ENCODE measurements around the gene SOWAHA. TPM values are rescaled to one million over a fixed set of nuclear protein-coding genes. Genes with fewer than 3 reads are reported as not detected.

The SOWAHA gene
- total and polyA plus RNA-seq, 2 of the 4 experiments (the other 2 are of a cell fraction): 0.03 TPM; not detected in 1

DNA sequence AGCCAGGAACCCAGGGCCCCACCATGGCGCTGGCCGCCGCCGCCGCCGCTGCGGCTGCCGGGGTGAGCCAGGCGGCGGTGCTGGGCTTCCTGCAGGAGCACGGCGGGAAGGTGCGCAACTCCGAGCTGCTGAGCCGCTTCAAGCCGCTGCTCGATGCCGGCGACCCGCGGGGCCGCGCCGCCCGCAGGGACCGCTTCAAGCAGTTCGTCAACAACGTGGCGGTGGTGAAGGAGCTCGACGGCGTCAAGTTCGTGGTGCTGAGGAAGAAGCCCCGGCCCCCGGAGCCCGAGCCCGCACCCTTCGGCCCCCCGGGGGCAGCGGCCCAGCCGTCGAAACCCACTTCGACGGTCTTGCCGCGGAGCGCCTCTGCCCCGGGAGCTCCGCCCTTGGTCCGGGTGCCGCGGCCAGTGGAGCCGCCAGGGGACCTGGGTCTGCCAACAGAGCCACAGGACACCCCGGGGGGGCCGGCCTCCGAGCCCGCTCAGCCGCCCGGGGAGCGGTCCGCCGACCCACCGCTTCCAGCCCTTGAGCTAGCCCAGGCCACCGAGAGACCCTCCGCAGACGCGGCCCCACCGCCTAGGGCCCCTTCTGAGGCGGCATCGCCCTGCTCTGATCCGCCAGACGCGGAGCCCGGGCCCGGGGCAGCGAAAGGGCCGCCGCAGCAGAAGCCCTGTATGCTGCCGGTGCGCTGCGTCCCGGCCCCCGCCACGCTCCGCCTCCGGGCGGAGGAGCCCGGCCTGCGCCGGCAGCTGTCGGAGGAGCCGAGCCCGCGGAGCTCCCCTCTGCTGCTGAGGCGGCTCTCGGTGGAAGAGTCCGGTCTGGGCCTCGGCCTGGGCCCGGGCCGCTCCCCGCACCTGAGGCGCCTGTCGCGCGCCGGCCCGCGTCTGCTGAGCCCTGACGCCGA is 749 bp downstream of the SOWAHA start:
- no peaks in the 10 kb centered on the region for H4K20me1 ChIP-seq (ENCODE audit: insufficient read depth, low read length)
- H3K36me3 ChIP-seq (ENCODE audit: control insufficient read depth, insufficient read depth, low read length): no peaks in the 10 kb centered on the region
- in situ Hi-C loops (cut with MboI; ENCODE audit: low sequenced_read_pairs) (no loop called here), dilution Hi-C loops (cut with HindIII; ENCODE audit: low sequenced_read_pairs, unreplicated experiment) (no loop called here), intact Hi-C loops (cut with micrococcal nuclease) (no loop called here)
- H2BK15ac ChIP-seq (ENCODE audit: low read depth, low read length): no peak overlapping the region
- H2AFZ ChIP-seq (replicated peaks; ENCODE audit: low read length, poor library complexity): peak overlapping the region; percentile 89
- BruUV-seq (replicated peaks): no TSS peak
- H4K8ac ChIP-seq (ENCODE audit: low read depth in 2 of 2, low read length in 2 of 2): no peak overlapping the region
- H2BK120ac ChIP-seq (ENCODE audit: low read depth, low read length): no peak overlapping the region
- no peak overlapping the region for H3K14ac ChIP-seq (replicated peaks; ENCODE audit: low read depth, low read length)
- H3K9ac ChIP-seq (ENCODE audit: low read depth, low read length): no peak overlapping the region
- no peak overlapping the region for H3K23ac ChIP-seq (ENCODE audit: low read depth, low read length)
- H2AK5ac ChIP-seq (ENCODE audit: low read depth, low read length): no peak overlapping the region
- H3K9me1 ChIP-seq (ENCODE audit: insufficient read depth, low read length): no peaks in the 10 kb centered on the region
- no peak overlapping the region for H2BK5ac ChIP-seq (ENCODE audit: low read depth, low read length, poor library complexity, severe bottlenecking)
- H3K9me3 ChIP-seq (ENCODE audit: control insufficient read depth, insufficient read depth, low read length): no peaks in the 10 kb centered on the region
- no peak overlapping the region for H3K27ac ChIP-seq (ENCODE audit: insufficient read depth, low read length)
- H3K56ac ChIP-seq (ENCODE audit: extremely low read depth, insufficient read depth, low read length): no peak overlapping the region
- WGBS, 2 experiments (ENCODE audit: extremely low coverage in 2 of 2, insufficient read length in 1 of 2): 12% methylated on average over 81 of the region's 110 CpGs; no CpG with 5 or more reads in 1 of the 2 experiments
- CTCF ChIA-PET: interaction anchor here (1.3 kb wide), 1 partner anchor 39 kb away, joined by 4 read pairs; no protein-coding TSS in a partner anchor
- H2BK20ac ChIP-seq (ENCODE audit: low read depth, low read length): no peak overlapping the region
- no peak overlapping the region for H4K91ac ChIP-seq (ENCODE audit: insufficient read depth, low read depth, low read length)
- no peak overlapping the region for H4K5ac ChIP-seq (ENCODE audit: low read depth, low read length)
- H3K4ac ChIP-seq (ENCODE audit: low read depth, low read length): no peak overlapping the region
- DNase-seq: no peak
- peak; percentile 41 for ATAC-seq (ENCODE audit: low read depth)
- H3K79me1 ChIP-seq (ENCODE audit: low read depth in 1 of 2, low read length in 2 of 2): no peaks in the 10 kb centered on the region
- H3K4me2 ChIP-seq (ENCODE audit: low read depth, low read length): peak overlapping the region; percentile 42; the same call in 1 of the 2 replicates
- H3K4me3 ChIP-seq (ENCODE audit: insufficient read depth, low read depth, low read length): peak overlapping the region; percentile 32
- no peak overlapping the region for H2AK9ac ChIP-seq (replicated peaks; ENCODE audit: low read depth, low read length, poor library complexity)
- peaks cover 34% of the 10 kb centered on the region for H3K27me3 ChIP-seq (ENCODE audit: control insufficient read depth, insufficient read depth, low read length)
- POLR2A ChIA-PET (ENCODE audit: unreplicated experiment): no interaction called here
- H3K18ac ChIP-seq (ENCODE audit: low read depth, low read length): no peak overlapping the region
- H3K4me1 ChIP-seq (ENCODE audit: control insufficient read depth, insufficient read depth, low read length): peaks cover 7% of the 10 kb centered on the region
- TF ChIP-seq SMC3 (IDR thresholded peaks at IDR 0.05; ENCODE audit: low read depth, low read length) (no peak), MXI1 (IDR thresholded peaks at IDR 0.05; ENCODE audit: borderline replicate concordance, low read depth, low read length) (no peak), RCOR1 (IDR thresholded peaks at IDR 0.05; ENCODE audit: insufficient replicate concordance, low read length) (no peak), RFX5 (IDR thresholded peaks at IDR 0.05; ENCODE audit: low read depth, low read length) (no peak), FOS (IDR thresholded peaks at IDR 0.05; ENCODE audit: low read depth, low read length) (no peak), CEBPB (IDR thresholded peaks at IDR 0.05; ENCODE audit: low read depth, low read length) (no peak), MAFK (IDR thresholded peaks at IDR 0.05; ENCODE audit: low read depth, low read length) (no peak), CHD1 (IDR thresholded peaks at IDR 0.05; ENCODE audit: low read depth, low read length) (no peak), RAD21 (IDR thresholded peaks at IDR 0.05; ENCODE audit: low read length) (no peak), BHLHE40 (IDR thresholded peaks at IDR 0.05; ENCODE audit: low read depth, low read length) (no peak), MAZ (IDR thresholded peaks at IDR 0.05; ENCODE audit: borderline replicate concordance, low read depth, low read length) (no peak), POLR2A (IDR thresholded peaks at IDR 0.05; ENCODE audit: low read depth, low read length) (no peak)
- TF ChIP-seq, protein P1, sequence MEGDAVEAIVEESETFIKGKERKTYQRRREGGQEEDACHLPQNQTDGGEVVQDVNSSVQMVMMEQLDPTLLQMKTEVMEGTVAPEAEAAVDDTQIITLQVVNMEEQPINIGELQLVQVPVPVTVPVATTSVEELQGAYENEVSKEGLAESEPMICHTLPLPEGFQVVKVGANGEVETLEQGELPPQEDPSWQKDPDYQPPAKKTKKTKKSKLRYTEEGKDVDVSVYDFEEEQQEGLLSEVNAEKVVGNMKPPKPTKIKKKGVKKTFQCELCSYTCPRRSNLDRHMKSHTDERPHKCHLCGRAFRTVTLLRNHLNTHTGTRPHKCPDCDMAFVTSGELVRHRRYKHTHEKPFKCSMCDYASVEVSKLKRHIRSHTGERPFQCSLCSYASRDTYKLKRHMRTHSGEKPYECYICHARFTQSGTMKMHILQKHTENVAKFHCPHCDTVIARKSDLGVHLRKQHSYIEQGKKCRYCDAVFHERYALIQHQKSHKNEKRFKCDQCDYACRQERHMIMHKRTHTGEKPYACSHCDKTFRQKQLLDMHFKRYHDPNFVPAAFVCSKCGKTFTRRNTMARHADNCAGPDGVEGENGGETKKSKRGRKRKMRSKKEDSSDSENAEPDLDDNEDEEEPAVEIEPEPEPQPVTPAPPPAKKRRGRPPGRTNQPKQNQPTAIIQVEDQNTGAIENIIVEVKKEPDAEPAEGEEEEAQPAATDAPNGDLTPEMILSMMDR (conservative IDR thresholded peaks at IDR 0.05; ENCODE audit: low read depth, low read length): no peak
- TF ChIP-seq, protein P2, sequence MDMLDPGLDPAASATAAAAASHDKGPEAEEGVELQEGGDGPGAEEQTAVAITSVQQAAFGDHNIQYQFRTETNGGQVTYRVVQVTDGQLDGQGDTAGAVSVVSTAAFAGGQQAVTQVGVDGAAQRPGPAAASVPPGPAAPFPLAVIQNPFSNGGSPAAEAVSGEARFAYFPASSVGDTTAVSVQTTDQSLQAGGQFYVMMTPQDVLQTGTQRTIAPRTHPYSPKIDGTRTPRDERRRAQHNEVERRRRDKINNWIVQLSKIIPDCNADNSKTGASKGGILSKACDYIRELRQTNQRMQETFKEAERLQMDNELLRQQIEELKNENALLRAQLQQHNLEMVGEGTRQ (IDR thresholded peaks at IDR 0.05; ENCODE audit: low read depth, low read length): no peak
- TF ChIP-seq, protein P3, sequence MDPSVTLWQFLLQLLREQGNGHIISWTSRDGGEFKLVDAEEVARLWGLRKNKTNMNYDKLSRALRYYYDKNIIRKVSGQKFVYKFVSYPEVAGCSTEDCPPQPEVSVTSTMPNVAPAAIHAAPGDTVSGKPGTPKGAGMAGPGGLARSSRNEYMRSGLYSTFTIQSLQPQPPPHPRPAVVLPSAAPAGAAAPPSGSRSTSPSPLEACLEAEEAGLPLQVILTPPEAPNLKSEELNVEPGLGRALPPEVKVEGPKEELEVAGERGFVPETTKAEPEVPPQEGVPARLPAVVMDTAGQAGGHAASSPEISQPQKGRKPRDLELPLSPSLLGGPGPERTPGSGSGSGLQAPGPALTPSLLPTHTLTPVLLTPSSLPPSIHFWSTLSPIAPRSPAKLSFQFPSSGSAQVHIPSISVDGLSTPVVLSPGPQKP (IDR thresholded peaks at IDR 0.05; ENCODE audit: borderline replicate concordance, low read depth, low read length): no peak
